ENCODE data around the gene ASL. TPM values are rescaled to one million over a fixed set of nuclear protein-coding genes. Genes with fewer than 3 reads are reported as not detected.

Gene ASL
- total RNA-seq, 1 donor from 2014 or later, result 27.7 TPM

DNA sequence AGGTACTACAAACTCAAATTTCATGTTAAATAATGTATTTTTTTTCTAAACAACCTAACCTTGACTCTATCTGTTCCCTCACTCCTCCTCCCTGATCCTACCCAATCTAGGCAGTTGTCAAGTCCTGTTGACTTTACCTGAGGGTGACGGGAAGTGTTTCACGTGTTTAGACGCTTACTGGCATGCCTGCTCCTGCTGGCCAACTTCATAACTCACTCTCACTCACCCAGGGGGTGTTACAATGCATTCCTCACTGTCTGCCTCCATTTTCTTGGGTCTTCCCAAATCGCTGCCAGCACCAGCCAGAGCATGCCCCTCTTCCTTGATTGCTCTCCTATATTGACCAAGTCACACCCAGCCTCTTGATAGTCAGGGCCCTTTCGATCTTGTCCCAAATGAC lies 67.4 kb downstream of the ASL start:
- no peak overlapping the region for H3K27ac ChIP-seq (ENCODE audit: low read depth, low read length)
- FAIRE-seq (no peak), DNase-seq (ENCODE audit: low read depth) (no peak)
- H3K4me2 ChIP-seq (ENCODE audit: low read length), result no peak overlapping the region
- peaks cover 11% of the 10 kb centered on the region for H3K36me3 ChIP-seq (ENCODE audit: insufficient read depth, low read length)
- no peak overlapping the region for H3K27ac Mint-ChIP-seq (ENCODE audit: unreplicated experiment)
- no peaks in the 10 kb centered on the region for H3K27me3 ChIP-seq (ENCODE audit: insufficient read depth, low read length)
- no peak for TF ChIP-seq EZH2 (IDR thresholded peaks at IDR 0.05; ENCODE audit: insufficient read depth, low read length)
- TF ChIP-seq, protein P1, sequence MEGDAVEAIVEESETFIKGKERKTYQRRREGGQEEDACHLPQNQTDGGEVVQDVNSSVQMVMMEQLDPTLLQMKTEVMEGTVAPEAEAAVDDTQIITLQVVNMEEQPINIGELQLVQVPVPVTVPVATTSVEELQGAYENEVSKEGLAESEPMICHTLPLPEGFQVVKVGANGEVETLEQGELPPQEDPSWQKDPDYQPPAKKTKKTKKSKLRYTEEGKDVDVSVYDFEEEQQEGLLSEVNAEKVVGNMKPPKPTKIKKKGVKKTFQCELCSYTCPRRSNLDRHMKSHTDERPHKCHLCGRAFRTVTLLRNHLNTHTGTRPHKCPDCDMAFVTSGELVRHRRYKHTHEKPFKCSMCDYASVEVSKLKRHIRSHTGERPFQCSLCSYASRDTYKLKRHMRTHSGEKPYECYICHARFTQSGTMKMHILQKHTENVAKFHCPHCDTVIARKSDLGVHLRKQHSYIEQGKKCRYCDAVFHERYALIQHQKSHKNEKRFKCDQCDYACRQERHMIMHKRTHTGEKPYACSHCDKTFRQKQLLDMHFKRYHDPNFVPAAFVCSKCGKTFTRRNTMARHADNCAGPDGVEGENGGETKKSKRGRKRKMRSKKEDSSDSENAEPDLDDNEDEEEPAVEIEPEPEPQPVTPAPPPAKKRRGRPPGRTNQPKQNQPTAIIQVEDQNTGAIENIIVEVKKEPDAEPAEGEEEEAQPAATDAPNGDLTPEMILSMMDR (IDR thresholded peaks at IDR 0.05; ENCODE audit: insufficient read depth, low read depth, low read length), result no peak
- no peak overlapping the region for H2AFZ ChIP-seq (ENCODE audit: low read depth, low read length)
- H3K4me1 ChIP-seq (ENCODE audit: insufficient read depth, low read length), result peaks cover 14% of the 10 kb centered on the region
- peaks cover 9% of the 10 kb centered on the region for H3K4me1 Mint-ChIP-seq (ENCODE audit: low read depth, unreplicated experiment)
- no peaks in the 10 kb centered on the region for H3K9me3 ChIP-seq (ENCODE audit: insufficient read depth, low read depth, low read length)
- H3K9me3 Mint-ChIP-seq (ENCODE audit: unreplicated experiment), result no peaks in the 10 kb centered on the region
- H3K9ac ChIP-seq (ENCODE audit: low read length), result no peak overlapping the region
- no peak overlapping the region for H3K4me3 Mint-ChIP-seq (ENCODE audit: unreplicated experiment)
- H3K4me3 ChIP-seq (ENCODE audit: insufficient read depth, low read depth, low read length), result no peak overlapping the region
- H3K27me3 Mint-ChIP-seq (ENCODE audit: low read depth, unreplicated experiment), result no peaks in the 10 kb centered on the region
- H3K36me3 Mint-ChIP-seq (ENCODE audit: low read depth, unreplicated experiment), result peaks cover 23% of the 10 kb centered on the region
- H3K79me2 ChIP-seq (ENCODE audit: insufficient read depth, low read length), result peaks cover 17% of the 10 kb centered on the region
- peaks cover 17% of the 10 kb centered on the region for H4K20me1 ChIP-seq (ENCODE audit: insufficient read depth, low read length)

Other genes starting within 250 kb of the ASL start
- gene VKORC1L1, start 202.7 kb upstream of the ASL start, total RNA-seq, result 32.3 and 32.9 TPM in 2 replicates
- 18.3 and 20.0 TPM in 2 replicates for gene GUSB, start 93.6 kb upstream of the ASL start, total RNA-seq
- 24.2 and 26.8 TPM in 2 replicates for gene CRCP, start 39.0 kb downstream of the ASL start, total RNA-seq
- 36.5 and 40.2 TPM in 2 replicates for gene TPST1, start 129.5 kb downstream of the ASL start, total RNA-seq

Measured in astrocyte (in vitro differentiated cells and primary cell).